ENCODE results near the gene RCVRN.

Gene RCVRN

GRCh38 chr17:9911089-9911488 lies 6.0 kb upstream of the RCVRN start:
- H2AFZ ChIP-seq (ENCODE audit: low read depth), result no peak overlapping the region
- no peaks in the 10 kb centered on the region for H3K79me2 ChIP-seq (ENCODE audit: insufficient read depth, low read depth)
- H3K4me3 ChIP-seq (IDR thresholded peaks at IDR 0.05; ENCODE audit: insufficient read depth, low read depth, low read length), result no peak overlapping the region
- H3K27me3 ChIP-seq (ENCODE audit: insufficient read depth, low read depth), result no peaks in the 10 kb centered on the region
- H3K27ac ChIP-seq, result no peak overlapping the region
- TF ChIP-seq CTCF (conservative IDR thresholded peaks at IDR 0.05; ENCODE audit: low read depth, low read length), result no peak
- H3K4me1 ChIP-seq (ENCODE audit: low read depth, poor library complexity, severe bottlenecking), result no peaks in the 10 kb centered on the region
- no peak overlapping the region for H3K9ac ChIP-seq
- H3K36me3 ChIP-seq (ENCODE audit: insufficient read depth), result no peaks in the 10 kb centered on the region
- no peaks in the 10 kb centered on the region for H4K20me1 ChIP-seq (ENCODE audit: insufficient read depth)
- H3K4me2 ChIP-seq, result no peak overlapping the region

GRCh38 chr17:9908649-9909042 lies 3.6 kb upstream of the RCVRN start:
- no peak for TF ChIP-seq CTCF (conservative IDR thresholded peaks at IDR 0.05; ENCODE audit: low read depth, low read length)
- no peaks in the 10 kb centered on the region for H3K79me2 ChIP-seq (ENCODE audit: insufficient read depth, low read depth)
- H3K4me2 ChIP-seq, result no peak overlapping the region
- no peaks in the 10 kb centered on the region for H4K20me1 ChIP-seq (ENCODE audit: insufficient read depth)
- no peak overlapping the region for H3K4me3 ChIP-seq (IDR thresholded peaks at IDR 0.05; ENCODE audit: insufficient read depth, low read depth, low read length)
- H3K36me3 ChIP-seq (ENCODE audit: insufficient read depth), result no peaks in the 10 kb centered on the region
- no peaks in the 10 kb centered on the region for H3K4me1 ChIP-seq (ENCODE audit: low read depth, poor library complexity, severe bottlenecking)
- no peak overlapping the region for H3K9ac ChIP-seq
- H3K27ac ChIP-seq, result no peak overlapping the region
- no peak overlapping the region for H2AFZ ChIP-seq (ENCODE audit: low read depth)
- H3K27me3 ChIP-seq (ENCODE audit: insufficient read depth, low read depth), result no peaks in the 10 kb centered on the region

GRCh38 chr17:9907883-9908648 lies 3.0 kb upstream of the RCVRN start:
- Histone ChIP-seq H3K36me3 (ENCODE audit: insufficient read depth) (no peaks in the 10 kb centered on the region), H3K27ac (no peak overlapping the region), H4K20me1 (ENCODE audit: insufficient read depth) (no peaks in the 10 kb centered on the region), H3K9ac (no peak overlapping the region), H2AFZ (ENCODE audit: low read depth) (no peak overlapping the region), H3K79me2 (ENCODE audit: insufficient read depth, low read depth) (no peaks in the 10 kb centered on the region), H3K4me2 (no peak overlapping the region), H3K4me1 (ENCODE audit: low read depth, poor library complexity, severe bottlenecking) (no peaks in the 10 kb centered on the region), H3K4me3 (IDR thresholded peaks at IDR 0.05; ENCODE audit: insufficient read depth, low read depth, low read length) (no peak overlapping the region), H3K27me3 (ENCODE audit: insufficient read depth, low read depth) (no peaks in the 10 kb centered on the region)
- TF ChIP-seq CTCF (conservative IDR thresholded peaks at IDR 0.05; ENCODE audit: low read depth, low read length), result no peak

- no peak overlapping the region for H3K9ac ChIP-seq
- H3K79me2 ChIP-seq (ENCODE audit: insufficient read depth, low read depth), result no peaks in the 10 kb centered on the region
- H3K4me3 ChIP-seq (IDR thresholded peaks at IDR 0.05; ENCODE audit: insufficient read depth, low read depth, low read length), result no peak overlapping the region
- H4K20me1 ChIP-seq (ENCODE audit: insufficient read depth), result no peaks in the 10 kb centered on the region
- no peaks in the 10 kb centered on the region for H3K4me1 ChIP-seq (ENCODE audit: low read depth, poor library complexity, severe bottlenecking)
- H3K36me3 ChIP-seq (ENCODE audit: insufficient read depth), result no peaks in the 10 kb centered on the region
- H2AFZ ChIP-seq (ENCODE audit: low read depth), result no peak overlapping the region
- H3K27me3 ChIP-seq (ENCODE audit: insufficient read depth, low read depth), result no peaks in the 10 kb centered on the region
- H3K4me2 ChIP-seq, result no peak overlapping the region
- TF ChIP-seq CTCF (conservative IDR thresholded peaks at IDR 0.05; ENCODE audit: low read depth, low read length), result no peak
- no peak overlapping the region for H3K27ac ChIP-seq
Measured at GRCh38 chr17:9907131-9907530, 2.1 kb upstream of the RCVRN start.

All from KMS-11 (cell line).